SKM-1 treated with dmso at 0.1 percent for 144 hours (cell line): ENCODE measurements around the gene UBAP2.
"Not testable (repeated sequence)": the region's sequence is repeated elsewhere in the genome, so short reads cannot be mapped to it uniquely, and the experiment has no call there.

ENCODE experiments used
- DNase-seq: peaks from one replicate; lab custom pipeline; 2025; ENCODE audit not compliant: unreplicated experiment; lab: John Stamatoyannopoulos, UW

The UBAP2 gene

DNA sequence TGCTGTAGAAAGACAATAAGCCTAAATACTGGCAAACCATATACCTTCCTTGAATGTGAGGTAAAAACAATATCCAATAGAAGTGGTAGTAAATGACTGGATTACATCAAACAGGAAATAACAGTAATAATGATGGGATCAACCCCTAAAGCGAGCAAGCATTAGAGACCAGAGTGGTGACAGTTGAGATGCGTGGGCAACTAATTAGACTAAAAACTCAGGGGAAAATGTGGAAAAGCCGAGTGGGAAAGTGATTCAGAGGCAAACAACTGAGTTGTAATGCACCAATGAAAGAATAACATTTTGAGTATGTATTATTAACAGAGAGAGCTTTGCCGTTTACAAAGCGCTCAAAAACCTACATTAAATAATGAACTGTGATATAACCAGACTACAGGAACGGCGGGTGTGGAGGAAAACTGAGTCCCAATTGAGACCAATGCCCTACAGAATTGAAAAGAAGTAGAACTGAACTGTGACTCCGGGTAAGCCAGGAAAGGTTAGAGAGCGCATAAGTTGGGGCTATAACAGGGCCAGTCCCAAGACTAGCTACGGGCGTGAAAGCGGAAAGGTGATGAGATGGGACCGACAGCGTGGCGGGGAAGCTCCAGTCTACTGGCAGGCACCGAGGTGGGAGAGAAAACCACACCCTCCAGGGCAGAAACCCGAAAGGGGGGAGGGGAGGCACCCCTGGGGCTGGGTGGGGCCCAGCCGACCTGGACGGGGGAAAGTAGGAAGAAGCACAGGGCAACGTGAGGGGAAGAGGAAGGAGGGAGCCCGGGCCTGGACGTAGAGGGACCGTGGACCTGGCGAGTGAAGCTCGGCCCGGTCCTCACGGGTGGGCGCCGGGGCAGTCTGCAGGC is 592 bp downstream of the UBAP2 start:
- peak; percentile 71 for DNase-seq

DNA sequence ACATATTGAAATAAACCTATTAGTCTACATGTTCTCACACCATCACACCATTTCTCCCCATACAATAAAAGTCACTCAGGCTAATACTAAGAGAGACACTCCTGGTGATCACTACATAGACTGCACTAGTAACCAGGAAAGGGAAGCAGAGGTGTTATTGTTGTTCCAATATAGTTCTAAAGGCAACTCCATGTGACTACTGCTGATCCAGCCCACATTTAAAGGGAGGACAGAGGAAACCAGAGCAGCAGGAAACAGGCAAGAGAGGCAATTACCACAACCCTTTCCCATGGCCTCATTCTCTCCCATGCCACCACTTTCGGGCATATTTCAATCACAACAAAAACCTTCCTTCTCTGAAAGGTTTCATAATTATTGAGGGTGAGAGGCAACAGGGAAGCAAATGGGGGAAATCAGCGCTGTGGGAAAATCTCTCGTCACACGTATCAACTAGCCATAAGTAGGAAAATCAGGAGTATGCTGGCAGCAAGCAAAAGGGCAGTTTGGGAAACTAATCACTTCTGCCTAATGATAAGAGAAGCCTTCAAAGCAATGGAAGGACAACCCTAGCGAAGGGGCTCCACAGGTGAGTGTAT is 1.8 kb downstream of the UBAP2 start:
- DNase-seq = peak; percentile 38

- no peak for DNase-seq
Measured at GRCh38 chr9:34045903-34046302, 2.8 kb downstream of the UBAP2 start.

DNA sequence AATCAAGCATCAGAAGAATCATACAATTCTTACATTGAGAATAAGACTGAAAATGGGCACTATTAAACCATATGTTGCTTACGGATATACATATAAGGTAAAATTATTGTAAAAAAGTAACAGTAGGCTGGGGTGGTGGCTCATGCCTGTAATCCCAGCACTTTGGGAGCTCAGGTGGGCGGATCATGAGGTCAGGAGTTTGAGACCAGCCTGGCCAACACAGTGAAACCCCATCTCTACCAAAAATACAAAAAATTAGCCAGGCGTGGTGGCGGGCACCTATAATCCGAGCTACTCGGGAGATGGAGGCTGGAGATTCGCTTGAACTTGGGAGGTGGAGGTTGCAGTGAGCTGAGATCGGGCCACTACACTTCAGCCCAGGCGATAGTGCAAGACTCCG is 6.6 kb downstream of the UBAP2 start:
- not testable (repeated sequence) for DNase-seq

DNA sequence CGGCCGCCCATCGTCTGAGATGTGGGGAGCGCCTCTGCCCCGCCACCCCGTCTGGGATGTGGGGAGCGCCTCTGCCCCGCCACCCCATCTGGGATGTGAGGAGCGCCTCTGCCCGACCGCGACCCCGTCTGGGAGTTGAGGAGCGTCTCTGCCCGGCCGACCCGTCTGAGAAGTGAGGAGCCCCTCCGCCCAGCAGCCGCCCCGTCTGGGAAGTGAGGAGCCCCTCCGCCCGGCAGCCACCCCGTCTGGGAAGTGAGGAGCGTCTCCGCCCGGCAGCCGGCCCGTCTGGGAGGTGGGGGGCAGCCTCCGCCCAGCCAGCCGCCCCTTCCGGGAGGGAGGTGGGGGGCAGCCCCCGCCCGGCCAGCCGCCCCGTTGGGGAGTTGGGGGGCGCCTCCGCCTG is 9.8 kb downstream of the UBAP2 start:
- DNase-seq = not testable (repeated sequence)

DNA sequence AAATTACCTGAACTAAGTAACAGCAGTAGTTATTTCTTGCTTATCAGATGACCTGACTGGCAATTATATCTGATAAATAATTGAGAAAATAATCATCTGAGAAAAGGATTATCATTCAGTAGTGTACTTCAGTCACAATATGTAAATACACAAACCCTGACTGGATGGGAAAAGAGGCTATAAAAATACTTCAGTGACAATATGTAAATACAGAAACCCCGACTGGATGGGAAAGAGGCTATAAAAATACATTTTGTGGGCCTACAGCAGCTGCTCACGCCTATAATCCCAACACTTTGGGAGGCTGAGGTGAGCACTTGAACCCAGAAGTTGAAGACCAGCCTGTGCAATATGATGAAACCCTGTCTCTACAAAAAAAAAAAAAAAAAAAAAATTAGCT is 11.1 kb downstream of the UBAP2 start:
- DNase-seq = no peak

- DNase-seq = no peak
Measured at GRCh38 chr9:34036625-34037024, 12.1 kb downstream of the UBAP2 start.

- no peak for DNase-seq
Measured at GRCh38 chr9:34035656-34036055, 13.0 kb downstream of the UBAP2 start.

GRCh38 chr9:34034698-34035065 is 14.0 kb downstream of the UBAP2 start:
- DNase-seq = no peak

- no peak for DNase-seq
Measured at GRCh38 chr9:34032631-34033030, 16.1 kb downstream of the UBAP2 start.

GRCh38 chr9:34027845-34028574 is 20.7 kb downstream of the UBAP2 start:
- DNase-seq = no peak

GRCh38 chr9:34025811-34026210 is 22.9 kb downstream of the UBAP2 start:
- DNase-seq = no peak

- no peak for DNase-seq
Measured at GRCh38 chr9:34025062-34025461, 23.6 kb downstream of the UBAP2 start.

GRCh38 chr9:34024476-34024875 is 24.2 kb downstream of the UBAP2 start:
- not testable (repeated sequence) for DNase-seq

GRCh38 chr9:34016149-34016548 is 32.5 kb downstream of the UBAP2 start:
- no peak for DNase-seq

GRCh38 chr9:34010979-34011378 is 37.7 kb downstream of the UBAP2 start:
- DNase-seq = no peak

DNA sequence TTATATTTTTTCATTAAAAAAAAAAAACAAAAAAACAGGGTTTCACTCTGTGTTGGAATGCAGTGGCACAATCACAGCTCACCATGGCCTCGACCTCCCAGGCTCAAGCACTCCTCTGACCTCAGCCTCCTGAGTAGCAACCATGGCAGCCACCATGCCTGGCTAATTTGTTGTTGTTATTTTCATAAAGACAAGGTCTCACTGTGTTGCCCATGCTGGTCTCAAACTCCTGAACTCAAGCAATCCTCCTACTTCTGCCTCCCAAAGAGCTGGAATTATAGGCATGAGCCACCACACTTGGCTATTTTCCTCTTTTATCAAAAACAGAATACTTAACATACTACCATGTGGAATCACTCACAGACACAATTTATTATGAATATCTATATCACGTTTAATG is 46.7 kb downstream of the UBAP2 start:
- DNase-seq = no peak

GRCh38 chr9:34001298-34001697 is 47.4 kb downstream of the UBAP2 start:
- DNase-seq = no peak

DNA sequence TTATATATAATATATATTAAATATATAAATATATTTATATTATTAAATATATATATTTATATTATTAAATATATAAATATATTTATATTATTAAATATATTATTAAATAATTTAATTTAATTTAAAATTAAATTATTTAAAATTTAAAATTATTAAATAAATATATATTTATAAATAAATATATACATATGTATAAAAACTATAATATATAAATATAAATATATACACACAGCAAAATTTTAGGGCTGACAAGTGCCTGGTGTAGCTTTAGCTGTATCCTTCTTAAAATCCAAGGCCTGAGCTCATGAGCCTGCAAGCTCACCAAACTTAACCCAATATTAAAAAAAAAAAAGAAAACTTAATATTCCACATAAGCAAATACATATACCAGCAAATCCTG is 53.2 kb downstream of the UBAP2 start:
- DNase-seq = no peak

DNA sequence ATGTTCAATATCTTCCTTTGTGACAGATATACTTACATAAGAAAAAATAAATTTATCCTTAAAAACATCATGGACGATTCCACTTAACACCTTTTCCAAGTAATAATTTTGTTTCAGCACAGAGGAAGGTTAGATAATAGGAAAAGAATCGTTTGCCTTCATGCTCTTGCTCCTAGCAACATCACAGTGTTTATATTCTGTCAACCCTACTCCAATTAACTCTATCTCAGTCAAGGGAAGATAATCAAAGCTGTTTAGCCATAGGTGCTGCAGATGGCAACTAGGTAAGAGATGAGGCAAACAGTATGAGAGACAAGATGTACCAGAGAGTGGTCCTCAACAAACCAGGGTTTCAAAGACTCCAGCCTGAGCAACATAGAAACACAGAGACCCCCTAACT is 55.6 kb downstream of the UBAP2 start:
- no peak for DNase-seq

DNA sequence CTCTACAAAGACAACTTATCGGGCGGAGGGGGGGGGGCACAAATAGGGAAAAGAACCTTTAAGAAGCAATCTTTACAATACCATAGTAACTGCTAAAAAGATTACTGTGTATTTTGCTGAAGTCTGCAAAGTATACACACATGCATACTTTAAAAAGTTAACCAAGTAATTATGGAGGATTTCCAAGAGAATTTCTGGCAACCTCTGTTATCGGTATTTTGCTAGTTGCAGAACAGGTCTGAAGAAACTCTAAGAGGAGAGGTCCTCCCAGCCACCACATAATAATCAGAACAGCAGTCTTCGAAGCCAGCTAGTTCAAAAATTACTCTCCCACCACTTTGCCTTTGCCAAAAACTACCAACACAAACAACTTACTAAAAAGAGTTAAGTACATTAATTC is 56.1 kb downstream of the UBAP2 start:
- DNase-seq = no peak
